SK-N-SH (cell line): ENCODE data around the gene NAGK. TPM values are rescaled to one million over a fixed set of nuclear protein-coding genes. Genes with fewer than 3 reads are reported as not detected.

Experiments used
- CTCF ChIA-PET: fragments of 300-600, 350-600 bp; formaldehyde crosslinking; extraction: SDS; loops from one replicate; lab custom pipeline; 2021; lab: Yijun Ruan, JAX
- POLR2A ChIA-PET: fragments of 350-600 bp; sonication (Branson Sonifier 250); formaldehyde crosslinking; extraction: SDS; loops from one replicate; lab custom pipeline; 2020; ENCODE audit warnings: antibody characterized with exemption, inconsistent platforms; lab: Yijun Ruan, JAX
- DNase-seq: peaks from one replicate; pipeline ENCODE4 v3.0.0; 2012
- H2AFZ ChIP-seq: fragments of 200-600 bp; sonication (generic); 2 replicates; pipeline ENCODE4 v1.8.1; 2016; ENCODE audit warnings: antibody characterized with exemption, mild to moderate bottlenecking, low read depth
- H3F3A ChIP-seq: fragments of 200-600 bp; sonication (generic); replicated peaks from 2 replicates; pipeline ENCODE3; 2016; ENCODE audit warnings: antibody characterized with exemption, mild to moderate bottlenecking; ENCODE audit not compliant: insufficient read depth
- H3K27ac ChIP-seq, 2 experiments: fragments of 200-500 bp in 1 of 2; fragments of 200-600 bp in 1 of 2; sonication (Bioruptor generic) in 1 of 2; sonication (generic), shearing (Covaris generic) in 1 of 2; 2 replicates each; pipeline versions ENCODE4 v1.5.1 to v1.6.1; 2014 to 2016; ENCODE audit warnings: low read depth in 2 of 2, inconsistent platforms in 1 of 2, low read length in 1 of 2, mild to moderate bottlenecking in 1 of 2, mixed read lengths in 1 of 2
- H3K27me3 ChIP-seq: fragments of 200-600 bp; sonication (generic), shearing (Covaris generic); 2 replicates; pipeline ENCODE4 v1.6.1; 2016; ENCODE audit warnings: mixed run types; ENCODE audit not compliant: insufficient read depth
- H3K36me3 ChIP-seq, 2 experiments: fragments of 200-500 bp in 1 of 2; fragments of 200-600 bp in 1 of 2; sonication (Bioruptor generic) in 1 of 2; sonication (generic) in 1 of 2; replicated peaks in 1 of 2; 2 replicates each; pipeline versions ENCODE3 to v1.5.1; 2014 to 2016; ENCODE audit warnings: low read length in 1 of 2, mild to moderate bottlenecking in 1 of 2; ENCODE audit not compliant: insufficient read depth in 2 of 2, control insufficient read depth in 1 of 2
- H3K4me1 ChIP-seq, 2 experiments: fragments of 200-500 bp in 1 of 2; fragments of 200-600 bp in 1 of 2; sonication (Bioruptor generic) in 1 of 2; sonication (generic), shearing (Covaris generic) in 1 of 2; 2 replicates each; pipeline versions ENCODE4 v1.5.1 to v1.6.1; 2014 to 2016; ENCODE audit warnings: low read depth in 1 of 2, low read length in 1 of 2, mixed run types in 1 of 2; ENCODE audit not compliant: insufficient read depth in 2 of 2, control insufficient read depth in 1 of 2
- H3K4me2 ChIP-seq: fragments of 200-600 bp; sonication (generic), shearing (Covaris generic); 2 replicates; pipeline ENCODE4 v1.6.1; 2017; ENCODE audit warnings: mixed run types
- H3K4me3 ChIP-seq, 2 experiments: fragments of 200-500 bp in 1 of 2; fragments of 200-600 bp in 1 of 2; sonication (Bioruptor generic) in 1 of 2; sonication (generic), shearing (Covaris generic) in 1 of 2; 2 replicates each; pipeline versions ENCODE4 v1.5.1 to v1.8.1; 2014 to 2016; ENCODE audit warnings: low read depth in 2 of 2, inconsistent platforms in 1 of 2, low read length in 1 of 2, mild to moderate bottlenecking in 1 of 2, mixed read lengths in 1 of 2, moderate library complexity in 1 of 2
- H3K79me2 ChIP-seq: fragments of 200-600 bp; sonication (generic); 2 replicates; pipeline ENCODE4 v1.8.1; 2017; ENCODE audit warnings: mild to moderate bottlenecking; ENCODE audit not compliant: insufficient read depth
- H3K9ac ChIP-seq: fragments of 200-600 bp; sonication (generic); 2 replicates; pipeline ENCODE4 v1.6.1; 2017; ENCODE audit warnings: mixed run types
- H3K9me2 ChIP-seq: fragments of 200-600 bp; sonication (generic); 2 replicates; pipeline ENCODE4 v1.6.1; 2017; ENCODE audit warnings: mixed run types
- H3K9me3 ChIP-seq: fragments of 200-600 bp; sonication (generic); 2 replicates; pipeline ENCODE4 v1.6.1; 2017; ENCODE audit warnings: mixed run types, mild to moderate bottlenecking, moderate library complexity
- H4K20me1 ChIP-seq: fragments of 200-600 bp; sonication (generic); 2 replicates; pipeline ENCODE4 v1.6.1; 2017; ENCODE audit warnings: mild to moderate bottlenecking, mixed run types; ENCODE audit not compliant: insufficient read depth
- CHD2 ChIP-seq: fragments of 150-350 bp; IDR thresholded peaks from 2 replicates; pipeline ENCODE4 v1.6.1; 2018; ENCODE audit warnings: low read length; ENCODE audit not compliant: partially characterized antibody
- CTCF ChIP-seq: fragments of 200-600 bp; sonication (generic); IDR thresholded peaks from 2 replicates; pipeline ENCODE4 v1.6.1; 2017; ENCODE audit warnings: antibody characterized with exemption, mild to moderate bottlenecking, moderate library complexity
- ELF1 ChIP-seq: IDR thresholded peaks from 2 replicates; pipeline ENCODE4 v1.4.0; 2012
- EZH2phosphoT487 ChIP-seq: fragments of 200-600 bp; sonication (generic); IDR thresholded peaks from 2 replicates; pipeline ENCODE4 v1.6.1; 2017; ENCODE audit warnings: low read depth, mixed run types, mild to moderate bottlenecking, antibody characterized with exemption, moderate library complexity, borderline replicate concordance
- FOXM1 ChIP-seq: IDR thresholded peaks from 2 replicates; pipeline ENCODE4 v1.4.0; 2012; ENCODE audit warnings: low read depth, mild to moderate bottlenecking
- GATA2 ChIP-seq: sonication (generic); formaldehyde crosslinking; IDR thresholded peaks from 2 replicates; pipeline ENCODE4 v1.5.0; 2020; ENCODE audit warnings: mild to moderate bottlenecking, missing genetic modification reagents
- IRF3 ChIP-seq: fragments of 150-350 bp; IDR thresholded peaks from 2 replicates; pipeline ENCODE4 v1.6.1; 2016; ENCODE audit warnings: mild to moderate bottlenecking, low read depth, low read length
- JUND ChIP-seq: IDR thresholded peaks from 2 replicates; pipeline ENCODE4 v1.4.0; 2012
- MEF2A ChIP-seq: IDR thresholded peaks from 2 replicates; pipeline ENCODE4 v1.4.0; 2012; ENCODE audit warnings: low read depth, borderline replicate concordance
- NFIC ChIP-seq: IDR thresholded peaks from 2 replicates; pipeline ENCODE4 v1.4.0; 2012; ENCODE audit warnings: borderline replicate concordance
- NRF1 ChIP-seq: IDR thresholded peaks from 2 replicates; pipeline ENCODE4 v1.6.1; 2012; ENCODE audit warnings: low read depth, mild to moderate bottlenecking, low read length
- PBX3 ChIP-seq: IDR thresholded peaks from 2 replicates; pipeline ENCODE4; 2012
- RAD21 ChIP-seq: IDR thresholded peaks from 2 replicates; pipeline ENCODE4 v1.6.1; 2012; ENCODE audit warnings: mild to moderate bottlenecking, low read length
- RFX5 ChIP-seq: IDR thresholded peaks from 2 replicates; pipeline ENCODE4 v1.6.1; 2012; ENCODE audit warnings: mild to moderate bottlenecking, improper control_type of control experiment, low read length
- SIN3A ChIP-seq: IDR thresholded peaks from 2 replicates; pipeline ENCODE4 v1.6.1; 2012; ENCODE audit warnings: low read depth, mild to moderate bottlenecking, low read length, moderate library complexity, borderline replicate concordance
- TCF12 ChIP-seq: IDR thresholded peaks from 2 replicates; pipeline ENCODE4 v1.4.0; 2012
- USF1 ChIP-seq: IDR thresholded peaks from 2 replicates; pipeline ENCODE4 v1.4.0; 2012; ENCODE audit warnings: low read depth, borderline replicate concordance
- USF2 ChIP-seq: fragments of 150-350 bp; IDR thresholded peaks from 2 replicates; pipeline ENCODE4 v1.6.1; 2017; ENCODE audit warnings: antibody characterized with exemption, low read length, low read depth, borderline replicate concordance
- ZBTB33 ChIP-seq: IDR thresholded peaks from 2 replicates; pipeline ENCODE4 v1.4.0; 2012; ENCODE audit warnings: low read depth, borderline replicate concordance
- WGBS: methylation state at CpG from one replicate; pipeline ENCODE4 v1.1.6; 2017; ENCODE audit warnings: low lambda C conversion rate; 5-methylcytosine and 5-hydroxymethylcytosine counted together
- polyA plus RNA-seq, 3 experiments: library from polyadenylated mRNA; depleted of rRNA; stranded (reverse); fragments of >200 nt; gene quantifications; 2 replicates each; pipeline ENCODE4 v1.2.3, GENCODE V29; 2012
- TF ChIP-seq, protein P1 (sequence below): IDR thresholded peaks from 2 replicates; pipeline ENCODE4 v1.4.0; 2012; ENCODE audit warnings: low read depth

Gene NAGK
- polyA plus RNA-seq, 1 of the 3 experiments (the other 2 are of a cell fraction) = 83.6 TPM

GRCh38 chr2:71121479-71121878, 53.0 kb downstream of the NAGK start:
- Histone ChIP-seq H2AFZ (no peak overlapping the region), H3K4me1 (no peaks in the 10 kb centered on the region), H3K27me3 (no peaks in the 10 kb centered on the region), H3F3A (no peaks in the 10 kb centered on the region), H3K36me3 (peaks cover 10% of the 10 kb centered on the region in 2 experiments), H4K20me1 (no peaks in the 10 kb centered on the region), H3K9ac (no peak overlapping the region), H3K27ac (no peak overlapping the region), H3K9me3 (no peaks in the 10 kb centered on the region), H3K4me3 (no peak overlapping the region), H3K4me2 (no peak overlapping the region), H3K79me2 (peaks cover 12% of the 10 kb centered on the region), H3K9me2 (no peaks in the 10 kb centered on the region)
- TF ChIP-seq JUND (no peak), FOXM1 (no peak), RFX5 (no peak), USF2 (no peak), ELF1 (no peak), GATA2 (CRISPR knock-in tag) (no peak), USF1 (no peak), CTCF (no peak), RAD21 (no peak), MEF2A (no peak), PBX3 (no peak), NFIC (no peak), TCF12 (no peak), ZBTB33 (no peak), IRF3 (no peak), EZH2phosphoT487 (no peak), SIN3A (no peak), CHD2 (no peak), NRF1 (no peak)
- TF ChIP-seq, protein P1, sequence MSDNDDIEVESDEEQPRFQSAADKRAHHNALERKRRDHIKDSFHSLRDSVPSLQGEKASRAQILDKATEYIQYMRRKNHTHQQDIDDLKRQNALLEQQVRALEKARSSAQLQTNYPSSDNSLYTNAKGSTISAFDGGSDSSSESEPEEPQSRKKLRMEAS = no peak
- 94% methylated on average over 1 of the region's 1 CpG for WGBS
- ChIA-PET POLR2A (interaction anchor here (1.4 kb wide), 1 partner anchor 8 kb away, joined by 6 read pairs; the partner anchor contains the start of genes MCEE and MPHOSPH10), CTCF (interaction anchor here (1.4 kb wide), 2 partner anchors 9 to 21 kb away, joined by 3 to 7 read pairs; partner anchors contain the start of gene MPHOSPH10)
- no peak for DNase-seq
